ENCODE data around the gene ESPN.

ESPN gene

GRCh38 chr1:6496365-6496721 is 71.8 kb downstream of the ESPN start:
- Histone ChIP-seq H3K27me3 (ENCODE audit: insufficient read depth, low read depth, severe bottlenecking) (no peaks in the 10 kb centered on the region), H3K36me3 (no peaks in the 10 kb centered on the region), H3K27ac (no peak overlapping the region), H3K9me3 (ENCODE audit: severe bottlenecking) (no peaks in the 10 kb centered on the region), H3K4me3 (ENCODE audit: low read depth, low read length) (peak overlapping the region; percentile 44)
- DNase-seq: no peak
- TF ChIP-seq, protein P1, sequence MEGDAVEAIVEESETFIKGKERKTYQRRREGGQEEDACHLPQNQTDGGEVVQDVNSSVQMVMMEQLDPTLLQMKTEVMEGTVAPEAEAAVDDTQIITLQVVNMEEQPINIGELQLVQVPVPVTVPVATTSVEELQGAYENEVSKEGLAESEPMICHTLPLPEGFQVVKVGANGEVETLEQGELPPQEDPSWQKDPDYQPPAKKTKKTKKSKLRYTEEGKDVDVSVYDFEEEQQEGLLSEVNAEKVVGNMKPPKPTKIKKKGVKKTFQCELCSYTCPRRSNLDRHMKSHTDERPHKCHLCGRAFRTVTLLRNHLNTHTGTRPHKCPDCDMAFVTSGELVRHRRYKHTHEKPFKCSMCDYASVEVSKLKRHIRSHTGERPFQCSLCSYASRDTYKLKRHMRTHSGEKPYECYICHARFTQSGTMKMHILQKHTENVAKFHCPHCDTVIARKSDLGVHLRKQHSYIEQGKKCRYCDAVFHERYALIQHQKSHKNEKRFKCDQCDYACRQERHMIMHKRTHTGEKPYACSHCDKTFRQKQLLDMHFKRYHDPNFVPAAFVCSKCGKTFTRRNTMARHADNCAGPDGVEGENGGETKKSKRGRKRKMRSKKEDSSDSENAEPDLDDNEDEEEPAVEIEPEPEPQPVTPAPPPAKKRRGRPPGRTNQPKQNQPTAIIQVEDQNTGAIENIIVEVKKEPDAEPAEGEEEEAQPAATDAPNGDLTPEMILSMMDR (IDR thresholded peaks at IDR 0.05; ENCODE audit: low read depth, low read length): no peak

GRCh38 chr1:6496890-6497214 is 72.3 kb downstream of the ESPN start:
- H3K4me3 ChIP-seq (ENCODE audit: low read depth, low read length): peak overlapping the region; percentile 44
- H3K27ac ChIP-seq: no peak overlapping the region
- no peaks in the 10 kb centered on the region for H3K36me3 ChIP-seq
- no peaks in the 10 kb centered on the region for H3K9me3 ChIP-seq (ENCODE audit: severe bottlenecking)
- DNase-seq: no peak
- TF ChIP-seq, protein P1 (IDR thresholded peaks at IDR 0.05; ENCODE audit: low read depth, low read length): no peak
- H3K27me3 ChIP-seq (ENCODE audit: insufficient read depth, low read depth, severe bottlenecking): no peaks in the 10 kb centered on the region

GRCh38 chr1:6497215-6497866 is 72.8 kb downstream of the ESPN start:
- Histone ChIP-seq H3K4me3 (ENCODE audit: low read depth, low read length) (peak overlapping the region; percentile 55), H3K9me3 (ENCODE audit: severe bottlenecking) (no peaks in the 10 kb centered on the region), H3K27ac (no peak overlapping the region), H3K36me3 (no peaks in the 10 kb centered on the region), H3K27me3 (ENCODE audit: insufficient read depth, low read depth, severe bottlenecking) (no peaks in the 10 kb centered on the region)
- TF ChIP-seq, protein P1 (IDR thresholded peaks at IDR 0.05; ENCODE audit: low read depth, low read length): no peak
- peak; percentile 52 for DNase-seq

DNA sequence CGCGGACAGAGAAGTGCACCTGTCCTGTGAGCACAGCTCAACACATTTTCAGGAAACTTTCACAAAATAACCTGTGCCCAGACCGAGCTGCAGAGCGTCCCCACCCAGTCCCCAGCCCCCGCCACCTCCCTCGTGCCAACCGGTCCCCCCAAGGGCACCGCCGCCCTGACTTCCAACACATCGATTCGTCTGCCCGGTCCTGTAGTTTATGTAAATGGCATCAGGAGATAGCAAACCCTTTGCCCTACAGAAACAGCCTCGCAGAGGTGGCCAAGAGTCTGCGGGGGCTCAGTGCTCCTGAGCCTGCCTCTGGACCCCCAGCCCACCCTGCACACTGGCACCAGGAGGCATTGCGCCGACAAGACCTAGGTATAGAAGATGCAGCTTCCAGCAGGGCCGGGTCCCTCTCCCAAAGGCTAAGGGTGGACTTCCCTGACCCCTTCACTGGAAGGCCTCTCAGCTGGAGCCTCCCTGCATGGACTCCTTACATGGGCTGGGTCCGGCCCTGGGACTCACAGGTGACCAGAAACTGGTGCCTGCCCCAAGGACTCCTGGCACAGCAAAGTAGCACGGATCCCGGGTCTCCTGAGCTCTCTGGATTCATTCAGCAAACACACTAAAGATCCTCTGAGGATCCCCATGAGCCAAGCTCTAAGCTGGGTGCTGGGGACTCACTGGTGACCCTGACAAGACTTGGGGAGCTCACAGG is 73.4 kb downstream of the ESPN start:
- TF ChIP-seq, protein P1 (IDR thresholded peaks at IDR 0.05; ENCODE audit: low read depth, low read length): no peak
- Histone ChIP-seq H3K36me3 (no peaks in the 10 kb centered on the region), H3K9me3 (ENCODE audit: severe bottlenecking) (no peaks in the 10 kb centered on the region), H3K27me3 (ENCODE audit: insufficient read depth, low read depth, severe bottlenecking) (no peaks in the 10 kb centered on the region), H3K27ac (no peak overlapping the region), H3K4me3 (ENCODE audit: low read depth, low read length) (peak overlapping the region; percentile 55)
- no peak for DNase-seq

- 0 out of 2 replicates have a peak overlapping the region, but pooled peaks have one; percentile 8 for H3K27ac ChIP-seq
- no peaks in the 10 kb centered on the region for H3K27me3 ChIP-seq (ENCODE audit: insufficient read depth, low read depth, severe bottlenecking)
- no peaks in the 10 kb centered on the region for H3K9me3 ChIP-seq (ENCODE audit: severe bottlenecking)
- DNase-seq: no peak
- TF ChIP-seq, protein P1 (IDR thresholded peaks at IDR 0.05; ENCODE audit: low read depth, low read length): no peak
- H3K4me3 ChIP-seq (ENCODE audit: low read depth, low read length): no peak overlapping the region
- H3K36me3 ChIP-seq: no peaks in the 10 kb centered on the region
Observed at GRCh38 chr1:6498576-6499111, 74.1 kb downstream of the ESPN start.
